GM18517 (cell line): ENCODE measurements around the gene TEX14.
A peak's percentile ranks its signal among the peaks of the same experiment; 100 is the strongest.
"Not testable (repeated sequence)": the region's sequence is repeated elsewhere in the genome, so short reads cannot be mapped to it uniquely, and the experiment has no call there.

Source experiments
- ATAC-seq: cut with Tn5 transposase; IDR thresholded peaks from one replicate; pipeline ENCODE4 v1.9.1; 2021; ENCODE audit warnings: mild to moderate bottlenecking, moderate library complexity; ENCODE audit not compliant: unreplicated experiment

The TEX14 gene

GRCh38 chr17:58658804-58659713 lies 32.8 kb downstream of the TEX14 start:
- peak; percentile 79 for ATAC-seq

- not testable (repeated sequence) for ATAC-seq
Measured at GRCh38 chr17:58657962-58658803, 33.7 kb downstream of the TEX14 start.

- no peak for ATAC-seq
Measured at GRCh38 chr17:58648236-58648635, 43.6 kb downstream of the TEX14 start.

- no peak for ATAC-seq
Measured at GRCh38 chr17:58643147-58643546, 48.7 kb downstream of the TEX14 start.

GRCh38 chr17:58641887-58642311 lies 49.9 kb downstream of the TEX14 start:
- no peak for ATAC-seq

GRCh38 chr17:58640202-58640601 lies 51.6 kb downstream of the TEX14 start:
- ATAC-seq, result no peak

- ATAC-seq, result no peak
Measured at GRCh38 chr17:58639681-58640080, 52.2 kb downstream of the TEX14 start.

GRCh38 chr17:58637011-58637570 lies 54.8 kb downstream of the TEX14 start:
- no peak for ATAC-seq

GRCh38 chr17:58632324-58633314 lies 59.2 kb downstream of the TEX14 start:
- ATAC-seq, result no peak

GRCh38 chr17:58631523-58632323 lies 60.1 kb downstream of the TEX14 start:
- peak; percentile 89 for ATAC-seq

- ATAC-seq, result no peak
Measured at GRCh38 chr17:58630883-58631522, 60.8 kb downstream of the TEX14 start.

- ATAC-seq, result no peak
Measured at GRCh38 chr17:58626905-58627304, 64.9 kb downstream of the TEX14 start.

- no peak for ATAC-seq
Measured at GRCh38 chr17:58624751-58625150, 67.1 kb downstream of the TEX14 start.

- peak; percentile 80 for ATAC-seq
Measured at GRCh38 chr17:58621174-58621573, 70.7 kb downstream of the TEX14 start.

GRCh38 chr17:58618336-58618735 lies 73.5 kb downstream of the TEX14 start:
- no peak for ATAC-seq

GRCh38 chr17:58617563-58617962 lies 74.3 kb downstream of the TEX14 start:
- ATAC-seq, result no peak

- peak; percentile 48 for ATAC-seq
Measured at GRCh38 chr17:58615768-58616659, 75.8 kb downstream of the TEX14 start.
